K562 (cell line): Measurements from ENCODE around the gene BMPR2. TPM values are rescaled to one million over a fixed set of nuclear protein-coding genes. Genes with fewer than 3 reads are reported as not detected.
A peak's percentile ranks its signal among the peaks of the same experiment; 100 is the strongest.

Experiments used
- CCNT2 ChIP-seq: IDR thresholded peaks from 2 replicates; pipeline ENCODE4 v1.6.1; 2011; ENCODE audit warnings: borderline replicate concordance, low read depth, mild to moderate bottlenecking, moderate library complexity, mixed read lengths, low read length; ENCODE audit not compliant: insufficient read length; ENCODE audit errors: extremely low read depth
- E2F3 ChIP-seq: fragments of 250-450 bp; sonication (Bioruptor Pico); IDR thresholded peaks from 2 replicates; pipeline ENCODE4 v1.4.0; 2020; ENCODE audit warnings: mild to moderate bottlenecking
- HDAC1 ChIP-seq, 2 experiments: fragments of 450-650 bp; IDR thresholded peaks; 2 replicates each; pipeline ENCODE4 v1.6.1; 2016 to 2017; ENCODE audit warnings: inconsistent platforms in 1 of 2, mild to moderate bottlenecking in 1 of 2, moderate library complexity in 1 of 2
- IRF2 ChIP-seq: sonication (generic); formaldehyde crosslinking; IDR thresholded peaks from 2 replicates; pipeline ENCODE4 v1.8.1; 2022; ENCODE audit warnings: mild to moderate bottlenecking, missing genetic modification reagents
- MNT ChIP-seq, 2 experiments: fragments of 450-650 bp; conservative IDR thresholded peaks; 2 replicates each; pipeline ENCODE4 v1.6.1; 2017; ENCODE audit warnings: mild to moderate bottlenecking in 2 of 2, moderate library complexity in 2 of 2
- MXD1 ChIP-seq: fragments of 250-450 bp; sonication (Bioruptor Pico); IDR thresholded peaks from 2 replicates; pipeline ENCODE4 v1.8.0; 2021; ENCODE audit warnings: borderline replicate concordance, mild to moderate bottlenecking, moderate library complexity; ENCODE audit not compliant: poor library complexity, severe bottlenecking
- POLR2G ChIP-seq: fragments of 200-400 bp; formaldehyde crosslinking; IDR thresholded peaks from 2 replicates; pipeline ENCODE4 v1.6.1; 2017; ENCODE audit warnings: low read depth, mild to moderate bottlenecking, antibody characterized with exemption, low read length, moderate library complexity
- RBM22 ChIP-seq: fragments of 200-400 bp; formaldehyde crosslinking; IDR thresholded peaks from 2 replicates; pipeline ENCODE4 v1.6.1; 2018; ENCODE audit warnings: low read length, low read depth; ENCODE audit not compliant: poor library complexity, severe bottlenecking
- SIN3A ChIP-seq, 2 experiments: fragments of 150-350 bp in 1 of 2; IDR thresholded peaks; 2 replicates each; pipeline ENCODE4 v1.6.1; 2011 to 2016; ENCODE audit warnings: borderline replicate concordance in 2 of 2, low read depth in 2 of 2, low read length in 2 of 2, mild to moderate bottlenecking in 2 of 2, moderate library complexity in 2 of 2; ENCODE audit not compliant: control insufficient read depth in 1 of 2
- SMAD4 ChIP-seq: fragments of 250-450 bp; sonication (Bioruptor Pico); conservative IDR thresholded peaks from 2 replicates; pipeline ENCODE4 v1.8.0; 2021; ENCODE audit warnings: inconsistent platforms, mild to moderate bottlenecking, moderate library complexity
- SMARCB1 ChIP-seq: IDR thresholded peaks from 2 replicates; pipeline ENCODE4 v1.6.1; 2011; ENCODE audit warnings: improper control_type of control experiment, low read depth; ENCODE audit not compliant: insufficient read length
- SP1 ChIP-seq: sonication (generic); formaldehyde crosslinking; IDR thresholded peaks from 2 replicates; pipeline ENCODE4 v1.8.1; 2022; ENCODE audit warnings: mild to moderate bottlenecking, missing genetic modification reagents
- TBL1XR1 ChIP-seq, 2 experiments: IDR thresholded peaks; 2 replicates each; pipeline ENCODE4 v1.6.1; 2012; ENCODE audit warnings: improper control_type of control experiment in 2 of 2, low read length in 2 of 2, mild to moderate bottlenecking in 1 of 2
- UBTF ChIP-seq, 2 experiments: IDR thresholded peaks; 2 replicates each; pipeline ENCODE4 v1.6.1; 2012; ENCODE audit warnings: improper control_type of control experiment in 2 of 2, low read depth in 2 of 2, low read length in 2 of 2, borderline replicate concordance in 1 of 2
- ZBTB7A ChIP-seq: IDR thresholded peaks from 2 replicates; pipeline ENCODE4 v1.6.1; 2011; ENCODE audit warnings: low read depth, mild to moderate bottlenecking, low read length, moderate library complexity, borderline replicate concordance; ENCODE audit not compliant: control insufficient read depth
- ZHX1 ChIP-seq: fragments of 150-350 bp; conservative IDR thresholded peaks from 2 replicates; pipeline ENCODE4 v1.6.1; 2014; ENCODE audit warnings: low read length
- ZNF280B ChIP-seq: fragments of 250-450 bp; sonication (Bioruptor Pico); IDR thresholded peaks from 2 replicates; pipeline ENCODE4 v1.5.1; 2021; ENCODE audit warnings: mild to moderate bottlenecking
- polyA plus RNA-seq, 8 experiments: library from polyadenylated mRNA; depleted of rRNA in 4 of 8; stranded (reverse) in 5 of 8; unstranded in 3 of 8; fragments of >200 nt; fragmentation: Nextera tagmentation in 2 of 8; fragmentation: Illumina TruSeq in 1 of 8; extraction: Ambion mirVana in 2 of 8; extraction: Trizol in 1 of 8; gene quantifications; 2 replicates each; pipeline versions ENCODE4 v1.2.1 to v1.2.3, GENCODE V29; 2011 to 2014; ENCODE audit warnings: inconsistent platforms in 1 of 8, missing spikeins in 1 of 8
- total RNA-seq, 7 experiments: library from RNA; depleted of rRNA in 6 of 7; stranded (reverse); fragments of >200 nt in 6 of 7; fragmentation: Illumina TruSeq in 2 of 7; extraction: Trizol in 2 of 7; gene quantifications; 2 replicates each; pipeline versions ENCODE4 v1.2.1 to v1.2.3, GENCODE V29; 2011 to 2021; ENCODE audit warnings: low replicate concordance in 1 of 7

The BMPR2 gene
- total and polyA plus RNA-seq, 9 of the 15 experiments (the other 6 are each of a cell fraction or from before 2014, with no cell fraction given) = 0.73 to 5.0 (median 3.3) TPM

- TF ChIP-seq RBM22 (no peak), POLR2G (peak; percentile 60; the same call in 1 of the 2 replicates), SMARCB1 (no peak), IRF2 (CRISPR knock-in tag) (no peak), UBTF (IDR thresholded peaks at IDR 0.05; ENCODE audit: borderline replicate concordance in 1 of 2, low read depth in 2 of 2, low read length in 2 of 2) (peak; percentile 75 to 91), SMAD4 (no peak), SP1 (CRISPR knock-in tag) (no peak), ZBTB7A (no peak), SIN3A (IDR thresholded peaks at IDR 0.05; ENCODE audit: borderline replicate concordance in 2 of 2, control insufficient read depth in 1 of 2, low read depth in 2 of 2, low read length in 2 of 2) (peak in 1 of 2 experiments; percentile 42; a peak in 2 of 4 replicates), TBL1XR1 (IDR thresholded peaks at IDR 0.05; ENCODE audit: low read length in 2 of 2) (no peak), CCNT2 (no peak), MNT (conservative IDR thresholded peaks at IDR 0.05) (0 out of 4 replicates have a peak, but pooled peaks have one; percentile 14 to 33), MXD1 (CRISPR knock-in tag) (no peak), E2F3 (CRISPR knock-in tag) (no peak), ZHX1 (no peak), HDAC1 (IDR thresholded peaks at IDR 0.05) (0 out of 4 replicates have a peak, but pooled peaks of 1 of the 2 experiments have one; percentile 36), ZNF280B (CRISPR knock-in tag) (no peak)
These were observed 1.2 kb downstream of the BMPR2 start (continued) for GRCh38 chr2:202377207-202377761.
